ENCODE data around the gene FCHO2.
A peak's percentile ranks its signal among the peaks of the same experiment; 100 is the strongest.

- peak in 1 of 2 experiments; percentile 70 for TF ChIP-seq RAD21 (IDR thresholded peaks at IDR 0.05 in 1 of 2, conservative IDR thresholded peaks at IDR 0.05 in 1 of 2; ENCODE audit: low read depth in 2 of 2, low read length in 2 of 2)
- no peak for TF ChIP-seq SIX5 (IDR thresholded peaks at IDR 0.05; ENCODE audit: low read depth, low read length)
- TF ChIP-seq TBP (IDR thresholded peaks at IDR 0.05; ENCODE audit: low read depth, low read length) = no peak
- TF ChIP-seq, protein P1, sequence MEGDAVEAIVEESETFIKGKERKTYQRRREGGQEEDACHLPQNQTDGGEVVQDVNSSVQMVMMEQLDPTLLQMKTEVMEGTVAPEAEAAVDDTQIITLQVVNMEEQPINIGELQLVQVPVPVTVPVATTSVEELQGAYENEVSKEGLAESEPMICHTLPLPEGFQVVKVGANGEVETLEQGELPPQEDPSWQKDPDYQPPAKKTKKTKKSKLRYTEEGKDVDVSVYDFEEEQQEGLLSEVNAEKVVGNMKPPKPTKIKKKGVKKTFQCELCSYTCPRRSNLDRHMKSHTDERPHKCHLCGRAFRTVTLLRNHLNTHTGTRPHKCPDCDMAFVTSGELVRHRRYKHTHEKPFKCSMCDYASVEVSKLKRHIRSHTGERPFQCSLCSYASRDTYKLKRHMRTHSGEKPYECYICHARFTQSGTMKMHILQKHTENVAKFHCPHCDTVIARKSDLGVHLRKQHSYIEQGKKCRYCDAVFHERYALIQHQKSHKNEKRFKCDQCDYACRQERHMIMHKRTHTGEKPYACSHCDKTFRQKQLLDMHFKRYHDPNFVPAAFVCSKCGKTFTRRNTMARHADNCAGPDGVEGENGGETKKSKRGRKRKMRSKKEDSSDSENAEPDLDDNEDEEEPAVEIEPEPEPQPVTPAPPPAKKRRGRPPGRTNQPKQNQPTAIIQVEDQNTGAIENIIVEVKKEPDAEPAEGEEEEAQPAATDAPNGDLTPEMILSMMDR (IDR thresholded peaks at IDR 0.05; ENCODE audit: control extremely low read depth in 1 of 3, insufficient read depth in 1 of 3, low read depth in 1 of 3, low read length in 3 of 3) = peak in 1 of 3 experiments; percentile 32; a peak in 2 of 4 replicates
- no peak for TF ChIP-seq POLR2A (IDR thresholded peaks at IDR 0.05; ENCODE audit: control extremely low read depth in 1 of 2, low read depth in 2 of 2, low read length in 2 of 2)
- no peak for TF ChIP-seq PHF8 (conservative IDR thresholded peaks at IDR 0.05; ENCODE audit: low read depth, low read length)
Measured at GRCh38 chr5:72920690-72921502, 34.9 kb upstream of the FCHO2 start.
